Measurements from ENCODE around the gene DOCK10. TPM values are rescaled to one million over a fixed set of nuclear protein-coding genes. Genes with fewer than 3 reads are reported as not detected.

DOCK10 gene
- total and polyA plus RNA-seq, 11 donors: 0.31 to 28.6 (median 2.0) TPM

GRCh38 chr2:225041207-225041850 is 939 bp downstream of the DOCK10 start:
- DNase-seq (peak in 2 of 5 donors; percentile 30 to 58), ATAC-seq (peak in 3 of 4 donors; percentile 20 to 47 (median 22))
- Histone ChIP-seq H3K9me3 (no peaks in the 10 kb centered on the region), H3K4me1 (peaks cover 0 to 42% (median 0%) of the 10 kb centered on the region in 12 donors), H3K27ac (peak overlapping the region in 3 of 12 donors; percentile 26 to 87 (median 34)), H3K4me3 (peak overlapping the region; percentile 22 to 81 (median 52)), H3K36me3 (no peaks in the 10 kb centered on the region), H3K27me3 (peaks cover 0 to 43% (median 24%) of the 10 kb centered on the region in 9 donors)
- 5 to 19% (median 7%) methylated on average over 25 to 27 of the region's 27 CpGs for WGBS, 4 donors
- intact Hi-C loops (cut with DNase I): no loop called here
- no peak for TF ChIP-seq POLR2A (IDR thresholded peaks at IDR 0.05)
- no peak for TF ChIP-seq CTCF (IDR thresholded peaks at IDR 0.05)

- no peaks in the 10 kb centered on the region for H3K36me3 ChIP-seq
- ATAC-seq: peak in 1 of 4 donors; percentile 30
- no peak for DNase-seq
- H3K9me3 ChIP-seq: no peaks in the 10 kb centered on the region
- TF ChIP-seq POLR2A (IDR thresholded peaks at IDR 0.05): no peak
- TF ChIP-seq CTCF (IDR thresholded peaks at IDR 0.05): no peak
- WGBS, 4 donors: 19 to 29% (median 23%) methylated on average over 9 of the region's 9 CpGs
- H3K27ac ChIP-seq: peak overlapping the region in 2 of 12 donors; percentile 26 to 87
- intact Hi-C loops (cut with DNase I): no loop called here
- peak overlapping the region in 11 of 12 donors; percentile 23 to 81 (median 53) for H3K4me3 ChIP-seq
- peaks cover 0 to 43% (median 24%) of the 10 kb centered on the region in 9 donors for H3K27me3 ChIP-seq
- peaks cover 0 to 42% (median 0%) of the 10 kb centered on the region in 12 donors for H3K4me1 ChIP-seq
These were observed 1.4 kb downstream of the DOCK10 start for GRCh38 chr2:225040856-225041206.

DNA sequence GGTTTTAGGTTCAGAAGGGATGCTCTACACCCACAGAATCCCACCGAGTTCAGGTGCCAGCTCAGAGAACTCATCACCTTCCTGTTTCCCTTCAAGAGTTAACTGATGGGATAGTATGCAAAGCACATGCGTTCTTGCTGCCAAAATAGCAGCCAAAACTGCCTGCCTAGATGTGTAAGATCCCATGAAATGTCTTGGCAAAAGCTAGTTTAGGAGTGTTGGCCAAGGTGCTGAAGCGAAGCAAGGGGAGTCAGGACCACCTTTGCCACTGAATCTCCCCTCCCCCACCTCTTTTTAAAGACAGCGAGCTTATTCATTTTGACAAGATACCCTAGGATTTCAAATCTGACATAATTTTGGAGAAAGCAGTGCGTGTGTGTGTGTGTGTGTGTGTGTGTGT is 2.1 kb downstream of the DOCK10 start:
- peak overlapping the region in 1 of 12 donors; percentile 4 for H3K4me3 ChIP-seq
- peaks cover 0 to 42% (median 0%) of the 10 kb centered on the region in 12 donors for H3K4me1 ChIP-seq
- H3K27ac ChIP-seq: no peak overlapping the region
- intact Hi-C loops (cut with DNase I): no loop called here
- H3K36me3 ChIP-seq: no peaks in the 10 kb centered on the region
- peaks cover 0 to 43% (median 24%) of the 10 kb centered on the region in 9 donors for H3K27me3 ChIP-seq
- DNase-seq (no peak), ATAC-seq (no peak)
- 42 to 73% (median 49%) methylated on average over 5 of the region's 5 CpGs for WGBS, 4 donors
- TF ChIP-seq POLR2A (IDR thresholded peaks at IDR 0.05): no peak
- no peak for TF ChIP-seq CTCF (IDR thresholded peaks at IDR 0.05)
- no peaks in the 10 kb centered on the region for H3K9me3 ChIP-seq

GRCh38 chr2:225038231-225038523 is 4.1 kb downstream of the DOCK10 start:
- 68 to 76% (median 71%) methylated on average over 3 of the region's 3 CpGs for WGBS, 4 donors
- intact Hi-C loops (cut with DNase I): no loop called here
- Histone ChIP-seq H3K27me3 (peaks cover 0 to 30% (median 15%) of the 10 kb centered on the region in 9 donors), H3K4me1 (peaks cover 0 to 41% (median 0%) of the 10 kb centered on the region in 12 donors), H3K27ac (no peak overlapping the region), H3K9me3 (no peaks in the 10 kb centered on the region), H3K4me3 (peak overlapping the region in 1 of 12 donors; percentile 21), H3K36me3 (no peaks in the 10 kb centered on the region)
- TF ChIP-seq CTCF (IDR thresholded peaks at IDR 0.05): no peak
- no peak for TF ChIP-seq POLR2A (IDR thresholded peaks at IDR 0.05)
- no peak for DNase-seq
- no peak for ATAC-seq

All from heart left ventricle (tissue), 16 donors.